NCI-H1048 (cell line): Measurements from ENCODE around the gene NPBWR2.

ENCODE experiments used
- DNase-seq: peaks from one replicate; lab custom pipeline; 2025; lab: John Stamatoyannopoulos, UW

Gene NPBWR2

GRCh38 chr20:64106981-64107735, at the start of gene NPBWR2:
Gene NPBWR2, minus strand, starts transcription at chr20:64107565. Its CDS starts 734 bp downstream, at chr20:64106831.
- DNase-seq: no peak

- no peak for DNase-seq
Observed at GRCh38 chr20:64156136-64156885, 48.9 kb upstream of the NPBWR2 start.

GRCh38 chr20:64155258-64156135, 48.1 kb upstream of the NPBWR2 start:
- DNase-seq: no peak

- no peak for DNase-seq
Observed at GRCh38 chr20:64154590-64155257, 47.4 kb upstream of the NPBWR2 start.

GRCh38 chr20:64153861-64154589, 46.7 kb upstream of the NPBWR2 start:
- DNase-seq: no peak

- no peak for DNase-seq
Observed at GRCh38 chr20:64153410-64153809, 46.0 kb upstream of the NPBWR2 start.

GRCh38 chr20:64152906-64153305, 45.5 kb upstream of the NPBWR2 start:
- DNase-seq: no peak

- DNase-seq: no peak
Observed at GRCh38 chr20:64151633-64152530, 44.5 kb upstream of the NPBWR2 start.

- DNase-seq: no peak
Observed at GRCh38 chr20:64150756-64151632, 43.6 kb upstream of the NPBWR2 start.

- DNase-seq: no peak
Observed at GRCh38 chr20:64149809-64150560, 42.6 kb upstream of the NPBWR2 start.

GRCh38 chr20:64149141-64149540, 41.8 kb upstream of the NPBWR2 start:
- no peak for DNase-seq

GRCh38 chr20:64148581-64148980, 41.2 kb upstream of the NPBWR2 start:
- no peak for DNase-seq

GRCh38 chr20:64146936-64147477, 39.6 kb upstream of the NPBWR2 start:
- DNase-seq: no peak

GRCh38 chr20:64146301-64146935, 39.1 kb upstream of the NPBWR2 start:
- DNase-seq: no peak

GRCh38 chr20:64145458-64146300, 38.3 kb upstream of the NPBWR2 start:
- no peak for DNase-seq

GRCh38 chr20:64144144-64144912, 37.0 kb upstream of the NPBWR2 start:
- no peak for DNase-seq
